HL-60/S4 treated with phorbol 12-myristate 13-acetate at 8.2 ng/mL for 4 days and 3 days (cell line): ENCODE data around the gene LARP1B.
"Not testable (repeated sequence)": the region's sequence is repeated elsewhere in the genome, so short reads cannot be mapped to it uniquely, and the experiment has no call there.

Experiments used
- in situ Hi-C: fragments of 300-500 bp; cut with MboI; formaldehyde crosslinking; loops from 2 replicates; pipeline ENCODE4 v1.15.0; 2022; ENCODE audit warnings: low sequenced_read_pairs

Gene LARP1B

GRCh38 chr4:128060699-128061565 is at the start of gene LARP1B:
LARP1B (plus strand) TSS chr4:128061312; CDS start chr4:128074952, 13,640 bp downstream.
- in situ Hi-C loops, result no loop called here

GRCh38 chr4:128025319-128025718 is 35.8 kb upstream of the LARP1B start:
- in situ Hi-C loops, result no loop called here

- in situ Hi-C loops, result no loop called here
Observed at GRCh38 chr4:128029907-128030306, 31.2 kb upstream of the LARP1B start.

GRCh38 chr4:128031756-128032384 is 29.2 kb upstream of the LARP1B start:
- in situ Hi-C loops, result no loop called here

- in situ Hi-C loops, result no loop called here
Observed at GRCh38 chr4:128039568-128039967, 21.5 kb upstream of the LARP1B start.

GRCh38 chr4:128047019-128047418 is 14.1 kb upstream of the LARP1B start:
- in situ Hi-C loops, result not testable (repeated sequence)

GRCh38 chr4:128047514-128047913 is 13.6 kb upstream of the LARP1B start:
- in situ Hi-C loops, result not testable (repeated sequence)

GRCh38 chr4:128051229-128051628 is 9.9 kb upstream of the LARP1B start:
- in situ Hi-C loops, result not testable (repeated sequence)

- in situ Hi-C loops, result not testable (repeated sequence)
Observed at GRCh38 chr4:128054907-128055306, 6.2 kb upstream of the LARP1B start.

- in situ Hi-C loops, result not testable (repeated sequence)
Observed at GRCh38 chr4:128055441-128056206, 5.5 kb upstream of the LARP1B start.

- in situ Hi-C loops, result no loop called here
Observed at GRCh38 chr4:128056396-128056795, 4.7 kb upstream of the LARP1B start.

GRCh38 chr4:128060121-128060698 is 902 bp upstream of the LARP1B start:
- in situ Hi-C loops, result no loop called here

GRCh38 chr4:128061566-128062536 is 739 bp downstream of the LARP1B start:
- in situ Hi-C loops, result no loop called here

GRCh38 chr4:128066453-128066820 is 5.3 kb downstream of the LARP1B start:
- in situ Hi-C loops, result not testable (repeated sequence)

- in situ Hi-C loops, result no loop called here
Observed at GRCh38 chr4:128068918-128069317, 7.8 kb downstream of the LARP1B start.

- in situ Hi-C loops, result no loop called here
Observed at GRCh38 chr4:128076464-128076863, 15.4 kb downstream of the LARP1B start.

- in situ Hi-C loops, result not testable (repeated sequence)
Observed at GRCh38 chr4:128095293-128095692, 34.2 kb downstream of the LARP1B start.

GRCh38 chr4:128107766-128108165 is 46.7 kb downstream of the LARP1B start:
- in situ Hi-C loops, result no loop called here

GRCh38 chr4:128123036-128123435 is 61.9 kb downstream of the LARP1B start:
- in situ Hi-C loops, result no loop called here

GRCh38 chr4:128130621-128131020 is 69.5 kb downstream of the LARP1B start:
- in situ Hi-C loops, result no loop called here
